Endothelial cell of umbilical vein (primary cell): ENCODE data around the gene CUX1. TPM values are rescaled to one million over a fixed set of nuclear protein-coding genes. Genes with fewer than 3 reads are reported as not detected.

Experiments
- BruUV-seq: library from RNA; stranded (reverse); fragments of 400-500 nt; replicated peaks from 2 replicates; lab custom pipeline; 2021; lab: Mats Ljungman, UMichigan
- CTCF ChIA-PET: fragments of 300-600, 350-600 bp; sonication (Branson Sonifier 250); formaldehyde crosslinking; loops from one replicate; lab custom pipeline; 2021; ENCODE audit warnings: antibody characterized with exemption, inconsistent platforms; lab: Charles Lee
- POLR2A ChIA-PET: fragments of 300-600, 350-600 bp; sonication (Branson Sonifier 250); formaldehyde crosslinking; loops from one replicate; lab custom pipeline; 2021; ENCODE audit warnings: antibody characterized with exemption, inconsistent platforms; lab: Charles Lee
- DNase-seq: peaks from one replicate; pipeline ENCODE4 v3.0.0-alpha.2; 2011; ENCODE audit warnings: low read depth, low spot score
- FAIRE-seq: peaks from 2 replicates; lab custom pipeline; 2011; peaks lifted over from hg19 to GRCh38; lab: Jason Lieb, UNC
- H2AFZ ChIP-seq: 2 replicates; pipeline ENCODE4 v1.6.0; 2012; ENCODE audit warnings: low read depth, low read length, control low read depth, inconsistent platforms
- H3K27ac ChIP-seq: 2 replicates; pipeline ENCODE4 v1.5.1; 2011; ENCODE audit warnings: low read depth, mild to moderate bottlenecking, control low read depth, low read length, moderate library complexity; ENCODE audit not compliant: insufficient read depth
- H3K27me3 ChIP-seq, 2 experiments: 2 replicates each; pipeline versions ENCODE4 v1.6.0 to v1.6.1; 2011; ENCODE audit warnings: low read length in 2 of 2, mixed read lengths in 1 of 2; ENCODE audit not compliant: control insufficient read depth in 2 of 2, insufficient read depth in 2 of 2
- H3K36me3 ChIP-seq, 2 experiments: 2 replicates in 1 of 2; 3 replicates in 1 of 2; pipeline ENCODE4 v1.5.1; 2011; ENCODE audit warnings: low read length in 2 of 2, mild to moderate bottlenecking in 1 of 2, moderate library complexity in 1 of 2; ENCODE audit not compliant: control insufficient read depth in 2 of 2, insufficient read depth in 2 of 2; ENCODE audit errors: extremely low read depth in 1 of 2
- H3K4me1 ChIP-seq: 3 replicates; pipeline ENCODE4 v1.5.1; 2011; ENCODE audit warnings: mild to moderate bottlenecking, low read length; ENCODE audit not compliant: control insufficient read depth, insufficient read depth; ENCODE audit errors: extremely low read depth
- H3K4me2 ChIP-seq: 2 replicates; pipeline ENCODE4 v1.6.1; 2011; ENCODE audit warnings: low read length, control low read depth, mixed read lengths; ENCODE audit not compliant: insufficient read depth
- H3K4me3 ChIP-seq, 3 experiments: fragments of 200-600 bp in 1 of 3; sonication (generic), shearing (Covaris generic) in 1 of 3; replicated peaks in 1 of 3; 2 replicates each; pipeline ENCODE4 v1.5.1; 2011 to 2016; ENCODE audit warnings: control low read depth in 3 of 3, low read length in 3 of 3, mild to moderate bottlenecking in 2 of 3, inconsistent platforms in 1 of 3, low read depth in 1 of 3, moderate library complexity in 1 of 3; ENCODE audit not compliant: insufficient read depth in 1 of 3
- H3K79me2 ChIP-seq: 2 replicates; pipeline ENCODE4 v1.6.0; 2012; ENCODE audit warnings: low read length, inconsistent platforms; ENCODE audit not compliant: control insufficient read depth, insufficient read depth
- H3K9ac ChIP-seq: replicated peaks from 2 replicates; pipeline ENCODE3; 2011; ENCODE audit warnings: low read length, control low read depth; ENCODE audit not compliant: insufficient read depth; ENCODE audit errors: extremely low read depth
- H3K9me1 ChIP-seq: replicated peaks from 3 replicates; pipeline ENCODE4 v1.6.0; 2011; ENCODE audit warnings: mild to moderate bottlenecking, low read length; ENCODE audit not compliant: control insufficient read depth, insufficient read depth; ENCODE audit errors: extremely low read depth
- H3K9me3 ChIP-seq: replicated peaks from 2 replicates; pipeline ENCODE4 v1.5.1; 2012; ENCODE audit warnings: low read length, inconsistent platforms; ENCODE audit not compliant: control insufficient read depth, insufficient read depth
- H4K20me1 ChIP-seq: replicated peaks from 2 replicates; pipeline ENCODE3; 2011; ENCODE audit warnings: mild to moderate bottlenecking, low read length; ENCODE audit not compliant: control insufficient read depth, insufficient read depth; ENCODE audit errors: extremely low read depth
- CTCF ChIP-seq, 2 donors: IDR thresholded peaks; 1 replicate in 1 of 2; 2 replicates in 1 of 2; pipeline ENCODE4 v1.5.1; 2011; ENCODE audit warnings: low read length in 2 of 2, mild to moderate bottlenecking in 2 of 2, moderate library complexity in 2 of 2, control low read depth in 1 of 2, inconsistent platforms in 1 of 2, low read depth in 1 of 2; ENCODE audit not compliant: insufficient read depth in 1 of 2; ENCODE audit errors: extremely low read depth in 1 of 2
- GATA2 ChIP-seq: IDR thresholded peaks from 2 replicates; pipeline ENCODE4 v1.7.0; 2011; ENCODE audit warnings: low read depth, mild to moderate bottlenecking, moderate library complexity, mixed read lengths, low read length; ENCODE audit not compliant: insufficient read length, insufficient read depth
- MYC ChIP-seq: IDR thresholded peaks from one replicate; pipeline ENCODE4 v1.6.1; 2011; ENCODE audit warnings: mild to moderate bottlenecking, low read depth, low read length
- POLR2A ChIP-seq: IDR thresholded peaks from 2 replicates; pipeline ENCODE4 v1.6.1; 2012; ENCODE audit warnings: low read depth, mild to moderate bottlenecking, control low read depth, low read length
- POLR2AphosphoS5 ChIP-seq: IDR thresholded peaks from 2 replicates; pipeline ENCODE4 v1.6.1; 2012; ENCODE audit warnings: low read depth, mild to moderate bottlenecking, control low read depth, low read length, moderate library complexity; ENCODE audit not compliant: insufficient read depth
- dilution Hi-C: fragments of 300-500 bp; cut with MboI; formaldehyde crosslinking; loops from one replicate; pipeline ENCODE4 v1.15.0; 2019; ENCODE audit warnings: low sequenced_read_pairs; ENCODE audit not compliant: extremely low pct_ligation_motif_present
- intact Hi-C: fragments of 100-400 bp; cut with micrococcal nuclease; formaldehyde crosslinking; loops from one replicate; pipeline ENCODE4 v1.10.0; 2022
- polyA plus RNA-seq, 4 experiments: library from polyadenylated mRNA; depleted of rRNA in 3 of 4; stranded (reverse) in 3 of 4; unstranded in 1 of 4; fragments of >200 nt; gene quantifications; 2 replicates each; pipeline versions ENCODE4 v1.2.1 to v1.2.3, GENCODE V29; 2011 to 2012; ENCODE audit warnings: missing spikeins in 1 of 4
- total RNA-seq: library from RNA; stranded (reverse); gene quantifications from 2 replicates; pipeline ENCODE4 v1.2.3, GENCODE V29; 2021

Gene CUX1
- total and polyA plus RNA-seq, 2 donors (not counting 3 experiments of a cell fraction or from before 2014, with no cell fraction given) = 13.8 to 49.8 TPM

- H3K9ac ChIP-seq = no peak overlapping the region
- H3K4me1 ChIP-seq = no peaks in the 10 kb centered on the region
- no peak for FAIRE-seq
- H4K20me1 ChIP-seq = no peaks in the 10 kb centered on the region
- ChIA-PET CTCF (interaction anchor here (1.0 kb wide), 1 partner anchor 76 kb away, joined by 3 read pairs; no protein-coding TSS in a partner anchor), POLR2A (no interaction called here)
- H3K9me3 ChIP-seq = no peaks in the 10 kb centered on the region
- no peak overlapping the region for H3K4me2 ChIP-seq
- intact Hi-C loops = no loop called here
- no peaks in the 10 kb centered on the region for H3K79me2 ChIP-seq
- no peak for DNase-seq
- H3K27me3 ChIP-seq = no peaks in the 10 kb centered on the region
- TF ChIP-seq GATA2 (no peak), POLR2AphosphoS5 (no peak), POLR2A (no peak)
- H3K36me3 ChIP-seq = peaks cover 3 to 5% of the 10 kb centered on the region in 2 experiments
- no peaks in the 10 kb centered on the region for H3K9me1 ChIP-seq
- BruUV-seq = no TSS peak
- H3K27ac ChIP-seq = no peak overlapping the region
- no peak overlapping the region for H2AFZ ChIP-seq
- H3K4me3 ChIP-seq = no peak overlapping the region
- dilution Hi-C loops = no loop called here
Measured at GRCh38 chr7:101918426-101918825, 101.0 kb downstream of the CUX1 start.

DNA sequence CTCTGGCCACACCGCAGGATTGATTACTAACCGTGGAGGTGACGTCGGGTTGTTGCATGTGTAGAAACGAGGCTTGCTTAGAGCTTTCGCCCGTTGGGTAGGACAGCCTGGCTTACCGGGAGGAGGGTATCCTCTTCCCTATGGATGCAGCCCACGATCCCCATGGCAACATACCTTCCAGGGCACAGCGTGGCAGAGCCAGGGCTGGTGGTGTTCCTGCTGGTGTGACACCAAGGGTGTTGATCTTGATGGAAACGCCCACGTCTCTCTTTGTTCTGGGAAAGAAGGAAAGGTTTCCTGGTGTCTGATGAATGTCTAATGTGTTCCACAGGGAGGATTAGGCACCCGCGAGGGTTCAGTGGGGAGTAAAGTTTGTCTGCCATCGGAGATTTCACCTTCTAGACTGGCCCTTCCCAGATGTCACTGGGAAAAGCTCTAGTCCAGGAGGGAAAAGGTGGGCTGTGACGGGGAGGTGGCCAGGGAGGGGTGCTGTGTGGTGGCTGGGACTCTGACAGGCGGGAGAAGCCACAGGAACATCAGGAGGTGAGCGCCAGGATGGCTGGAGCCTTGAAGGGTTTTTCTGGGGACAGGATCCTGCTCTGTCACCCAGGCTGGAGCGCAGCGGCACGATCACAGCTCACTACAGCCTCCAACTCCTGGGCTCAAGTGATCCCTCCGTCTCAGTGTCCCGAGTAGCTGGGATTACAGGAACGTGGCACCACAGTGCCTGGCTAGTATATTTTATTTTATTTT is 102.1 kb downstream of the CUX1 start:
- CTCF ChIA-PET = interaction anchor here (1.0 kb wide), 1 partner anchor 75 kb away, joined by 3 read pairs; no protein-coding TSS in a partner anchor
- dilution Hi-C loops = no loop called here
- Histone ChIP-seq H4K20me1 (no peaks in the 10 kb centered on the region), H2AFZ (no peak overlapping the region), H3K9me1 (no peaks in the 10 kb centered on the region), H3K27ac (no peak overlapping the region), H3K4me1 (no peaks in the 10 kb centered on the region), H3K4me2 (no peak overlapping the region), H3K9ac (no peak overlapping the region), H3K36me3 (peaks cover 3 to 5% of the 10 kb centered on the region in 2 experiments), H3K4me3 (no peak overlapping the region), H3K27me3 (no peaks in the 10 kb centered on the region), H3K9me3 (no peaks in the 10 kb centered on the region), H3K79me2 (no peaks in the 10 kb centered on the region)
- no peak for FAIRE-seq
- no peak for TF ChIP-seq POLR2AphosphoS5
- TF ChIP-seq CTCF (IDR thresholded peaks at IDR 0.05; ENCODE audit: extremely low read depth in 1 of 2, insufficient read depth in 1 of 2, low read depth in 1 of 2, low read length in 2 of 2) = no peak
- no peak for TF ChIP-seq MYC
- intact Hi-C loops = no loop called here
- POLR2A ChIA-PET = no interaction called here
- DNase-seq = no peak
- BruUV-seq = no TSS peak
